Measurements from ENCODE around the gene GAB4.

Gene GAB4

GRCh38 chr22:16975155-16975885 lies 32.7 kb downstream of the GAB4 start:
- no peak for DNase-seq

GRCh38 chr22:16974298-16975084 lies 33.5 kb downstream of the GAB4 start:
- DNase-seq: no peak

GRCh38 chr22:16973591-16974297 lies 34.3 kb downstream of the GAB4 start:
- no peak for DNase-seq

GRCh38 chr22:16972311-16972710 lies 35.7 kb downstream of the GAB4 start:
- no peak for DNase-seq

- no peak for DNase-seq
Observed at GRCh38 chr22:16970446-16970845, 37.6 kb downstream of the GAB4 start.

GRCh38 chr22:16969508-16970327 lies 38.3 kb downstream of the GAB4 start:
- DNase-seq: no peak

- DNase-seq: no peak
Observed at GRCh38 chr22:16968218-16968595, 39.8 kb downstream of the GAB4 start.

- DNase-seq: no peak
Observed at GRCh38 chr22:16967453-16968217, 40.4 kb downstream of the GAB4 start.

- DNase-seq: no peak
Observed at GRCh38 chr22:16966251-16966650, 41.8 kb downstream of the GAB4 start.

- DNase-seq: no peak
Observed at GRCh38 chr22:16965560-16965959, 42.5 kb downstream of the GAB4 start.

GRCh38 chr22:16965083-16965482 lies 42.9 kb downstream of the GAB4 start:
- DNase-seq: no peak

GRCh38 chr22:16964366-16964765 lies 43.7 kb downstream of the GAB4 start:
- DNase-seq: no peak

- DNase-seq: no peak
Observed at GRCh38 chr22:16963189-16963945, 44.7 kb downstream of the GAB4 start.

GRCh38 chr22:16962501-16962900 lies 45.5 kb downstream of the GAB4 start:
- DNase-seq: no peak

- no peak for DNase-seq
Observed at GRCh38 chr22:16961477-16962186, 46.4 kb downstream of the GAB4 start.

- no peak for DNase-seq
Observed at GRCh38 chr22:16960884-16961249, 47.2 kb downstream of the GAB4 start.

- DNase-seq: no peak
Observed at GRCh38 chr22:16960220-16960883, 47.7 kb downstream of the GAB4 start.

- DNase-seq: no peak
Observed at GRCh38 chr22:16959345-16959930, 48.6 kb downstream of the GAB4 start.

- DNase-seq: no peak
Observed at GRCh38 chr22:16958475-16958874, 49.5 kb downstream of the GAB4 start.

GRCh38 chr22:16957781-16958180 lies 50.2 kb downstream of the GAB4 start:
- DNase-seq: no peak
